Putamen (tissue), 1 donor: ENCODE data around the gene CMTM4.
"Not testable (repeated sequence)": the region's sequence is repeated elsewhere in the genome, so short reads cannot be mapped to it uniquely, and the experiment has no call there.

Source experiments
- DNase-seq: peaks from one replicate; pipeline ENCODE4 v3.0.0-alpha.2; 2016; ENCODE audit warnings: low spot score

Gene CMTM4

GRCh38 chr16:66705790-66706505, 9.4 kb upstream of the CMTM4 start:
- DNase-seq: no peak

DNA sequence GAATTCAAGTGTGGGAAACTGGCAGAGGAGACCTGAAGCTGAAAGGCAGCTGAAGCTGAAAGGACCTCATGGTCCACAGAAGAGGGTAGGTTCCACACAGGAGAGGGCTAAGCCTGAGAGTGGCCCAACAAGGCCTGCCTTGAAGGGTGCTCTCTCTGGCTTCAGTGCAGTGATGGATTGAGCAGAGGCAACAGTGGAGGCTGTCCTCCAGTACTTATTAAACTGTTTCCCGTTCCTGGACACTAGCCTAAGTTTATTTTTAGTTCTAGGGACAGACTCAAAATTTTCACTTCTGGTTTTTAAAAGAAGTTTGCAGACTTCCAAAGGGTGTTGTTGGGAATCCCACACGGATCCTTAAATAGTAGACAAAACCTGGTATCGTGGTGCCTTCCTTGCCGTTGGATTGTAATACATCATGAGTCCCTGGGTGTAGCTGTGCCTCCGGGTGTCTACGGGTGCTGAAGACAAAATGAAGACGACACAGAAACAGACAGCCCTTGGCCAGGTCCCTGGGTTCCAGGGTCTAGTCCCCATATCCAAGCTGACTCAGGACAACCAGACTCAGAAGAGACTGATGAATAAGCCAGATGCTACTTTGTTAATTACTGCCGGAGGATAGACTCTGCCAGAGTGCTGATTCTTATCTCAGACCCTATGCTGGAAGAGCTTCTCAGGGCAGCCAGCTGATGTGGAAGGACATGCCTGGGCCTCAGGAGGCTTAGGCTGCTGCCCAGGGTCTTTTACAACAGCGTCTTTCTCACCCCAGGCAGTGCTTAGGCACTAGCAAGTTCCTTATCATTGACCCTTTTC, 7.1 kb upstream of the CMTM4 start:
- DNase-seq: no peak

DNA sequence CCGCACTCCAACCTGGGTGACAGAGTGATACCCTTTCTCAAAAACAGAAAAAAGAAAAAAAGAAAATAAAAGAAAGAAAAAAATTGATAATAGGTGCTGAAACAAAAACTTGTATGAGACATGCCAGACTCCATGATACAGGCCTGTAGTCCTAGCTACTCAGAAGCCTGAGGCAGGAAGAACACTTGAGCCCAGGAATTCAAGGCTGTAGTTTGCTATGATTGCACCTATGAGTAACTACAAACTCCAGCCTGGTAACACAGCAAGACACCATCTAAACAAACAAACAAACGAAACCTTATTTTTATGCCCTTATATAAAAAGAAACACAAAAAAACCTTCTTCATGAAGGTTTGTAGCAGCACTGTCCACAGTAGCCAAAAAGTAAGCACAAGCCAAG, 5.0 kb upstream of the CMTM4 start:
- DNase-seq: no peak

GRCh38 chr16:66701026-66701425, 4.5 kb upstream of the CMTM4 start:
- DNase-seq: no peak

DNA sequence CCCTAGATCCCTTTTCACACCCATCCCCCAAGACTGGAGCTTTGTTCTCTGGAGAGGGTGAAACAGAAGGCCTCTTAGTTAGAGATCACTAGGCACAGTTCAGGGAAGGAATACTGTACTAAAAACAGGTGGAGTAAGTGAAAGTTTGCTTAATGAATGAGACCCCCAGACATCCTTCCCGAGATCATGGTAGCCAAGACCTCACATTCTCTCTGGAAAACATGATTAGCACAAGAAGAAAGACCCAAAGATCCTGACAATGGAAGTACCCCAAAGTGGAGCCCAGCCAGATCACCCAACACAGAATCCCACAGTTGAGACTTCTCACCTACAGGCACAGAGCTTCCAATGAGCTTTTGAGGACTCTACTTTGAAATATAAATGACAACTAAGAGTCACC, 3.4 kb upstream of the CMTM4 start:
- DNase-seq: no peak

- DNase-seq: no peak
These were observed 1.5 kb upstream of the CMTM4 start for GRCh38 chr16:66698046-66698445.

- no peak for DNase-seq
These were observed 441 bp downstream of the CMTM4 start for GRCh38 chr16:66695935-66696668.

- DNase-seq: no peak
These were observed 1.0 kb downstream of the CMTM4 start for GRCh38 chr16:66695471-66695934.

GRCh38 chr16:66693149-66693548, 3.4 kb downstream of the CMTM4 start:
- DNase-seq: no peak

GRCh38 chr16:66692341-66692740, 4.2 kb downstream of the CMTM4 start:
- no peak for DNase-seq

DNA sequence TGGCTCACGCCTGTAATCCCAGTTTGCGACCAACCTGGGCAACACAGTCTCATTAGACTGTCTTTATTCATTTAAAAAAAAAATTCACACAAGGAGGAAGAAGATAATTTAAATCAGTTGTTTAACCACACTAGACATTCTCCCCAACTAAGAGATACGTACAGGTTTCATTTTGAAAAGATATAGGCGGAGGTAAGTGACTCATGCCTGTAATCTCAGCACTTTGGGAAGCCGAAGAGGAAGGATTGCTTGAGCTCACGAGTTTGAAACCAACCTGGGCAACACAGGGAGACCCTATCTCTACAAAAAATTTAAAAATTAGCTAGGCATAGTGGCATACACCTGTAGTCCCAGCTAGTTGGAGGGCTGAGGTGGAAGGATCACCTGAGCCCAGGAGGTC, 5.3 kb downstream of the CMTM4 start:
- DNase-seq: no peak

GRCh38 chr16:66690106-66690847, 6.3 kb downstream of the CMTM4 start:
- DNase-seq: peak; percentile 56

- no peak for DNase-seq
These were observed 7.3 kb downstream of the CMTM4 start for GRCh38 chr16:66689282-66689681.

DNA sequence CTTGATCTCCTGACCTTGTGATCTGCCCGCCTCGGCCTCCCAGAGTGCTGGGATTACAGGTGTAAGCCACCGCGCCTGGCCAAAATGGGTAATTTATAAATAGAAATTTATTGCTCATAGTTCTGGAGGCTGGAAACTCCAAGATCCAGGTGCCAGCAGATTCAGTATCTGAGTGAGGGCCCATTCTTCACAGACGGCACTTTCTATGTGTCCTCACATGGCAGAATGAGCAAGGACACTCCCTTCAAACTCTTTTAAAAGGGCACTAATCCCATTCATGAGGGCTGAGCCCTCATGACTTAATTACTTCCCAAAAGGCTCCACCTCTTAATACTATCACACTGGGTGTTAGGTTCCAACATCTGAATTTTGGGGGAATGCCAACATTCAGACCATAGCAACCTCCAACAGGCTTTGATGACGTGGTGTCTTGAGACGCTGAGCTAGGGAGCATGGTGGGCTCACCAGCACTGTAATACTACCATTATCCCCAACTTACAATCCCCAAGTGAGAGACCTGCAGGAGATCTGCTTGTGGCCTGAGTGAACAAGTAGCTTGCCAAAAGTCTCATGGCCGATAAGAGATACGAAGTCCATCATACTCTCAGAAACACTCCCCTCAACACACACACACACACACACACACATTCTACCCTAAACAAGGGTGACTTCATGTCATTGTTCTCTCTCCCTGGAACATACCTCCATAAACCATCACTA, 8.5 kb downstream of the CMTM4 start:
- DNase-seq: no peak

GRCh38 chr16:66685501-66686115, 10.9 kb downstream of the CMTM4 start:
- not testable (repeated sequence) for DNase-seq

- no peak for DNase-seq
These were observed 14.3 kb downstream of the CMTM4 start for GRCh38 chr16:66682271-66682670.

DNA sequence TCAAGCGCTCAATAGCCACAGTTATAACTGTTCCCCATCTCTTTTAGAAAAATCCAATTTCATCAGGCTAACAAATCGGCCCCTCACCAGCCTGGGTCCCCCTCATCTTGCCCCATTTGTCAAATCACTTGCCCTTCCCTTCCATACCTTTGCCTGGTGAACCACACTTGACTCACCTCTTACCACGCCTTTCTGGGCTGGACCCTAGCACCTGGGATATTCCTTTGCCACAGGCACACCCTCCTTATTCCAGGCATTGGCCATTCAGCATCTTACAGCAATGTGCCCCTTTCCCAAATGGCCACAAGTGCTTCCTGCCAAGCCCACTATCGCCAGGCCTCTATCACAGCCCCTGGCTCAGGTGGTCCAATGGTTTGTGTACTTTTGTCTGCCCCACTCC, 14.9 kb downstream of the CMTM4 start:
- DNase-seq: no peak

DNA sequence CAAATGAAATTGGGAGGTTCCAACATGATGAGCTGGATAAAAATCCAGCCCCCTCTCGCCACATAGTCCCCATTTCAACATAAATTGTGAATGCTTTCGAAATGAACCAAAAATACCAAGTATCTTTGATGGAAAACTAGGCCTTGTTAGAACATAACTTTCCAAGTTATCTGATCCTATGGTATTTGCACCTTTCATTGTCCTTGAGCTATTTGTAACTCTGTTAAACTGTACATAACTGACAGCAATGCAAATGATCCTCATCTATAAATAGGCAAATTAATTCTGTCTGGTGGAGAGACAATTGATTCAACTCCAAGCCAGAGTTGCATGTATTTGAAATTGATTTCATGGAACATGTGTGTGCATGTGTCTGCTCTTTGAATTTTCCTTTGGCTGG, 18.2 kb downstream of the CMTM4 start:
- DNase-seq: no peak

- DNase-seq: no peak
These were observed 18.7 kb downstream of the CMTM4 start for GRCh38 chr16:66677836-66678235.

DNA sequence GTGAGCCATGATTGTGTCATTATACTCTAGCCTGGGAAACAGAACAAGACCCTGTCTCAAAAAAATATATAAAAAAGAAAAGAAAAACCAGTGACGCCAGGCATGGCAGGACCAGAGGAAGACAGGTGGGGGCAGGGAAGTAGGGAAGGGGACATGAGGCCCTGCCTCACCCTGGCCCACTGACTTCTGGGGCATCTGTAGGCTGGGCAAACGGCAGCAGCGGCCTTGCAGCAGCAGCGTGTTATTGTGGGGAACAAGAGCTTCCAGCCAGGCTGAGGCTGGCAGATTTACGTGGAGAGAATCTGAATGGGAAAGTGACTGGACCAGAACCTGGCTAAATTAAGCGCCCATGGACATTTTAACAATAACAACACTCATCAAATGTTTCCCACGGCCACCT, 19.4 kb downstream of the CMTM4 start:
- no peak for DNase-seq

DNA sequence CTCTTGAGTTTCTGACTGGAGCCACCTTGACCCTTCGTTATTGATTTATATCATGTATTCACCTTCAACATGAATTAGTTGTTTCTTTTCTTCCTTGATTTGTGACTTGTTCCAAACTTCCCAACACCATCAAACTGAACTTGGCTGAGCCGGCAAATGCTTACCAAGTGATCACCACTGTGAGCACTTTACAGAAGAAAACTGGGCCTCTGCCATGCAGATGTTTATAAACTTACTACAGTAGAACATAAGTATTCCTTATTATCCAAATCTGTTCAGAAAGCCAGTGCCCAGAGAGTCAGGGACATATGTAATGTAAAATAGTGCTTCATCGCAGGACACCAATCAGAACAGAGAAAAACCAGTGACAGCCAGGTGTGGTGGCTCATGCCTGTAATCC, 19.9 kb downstream of the CMTM4 start:
- DNase-seq: no peak
